Measurements from ENCODE around the gene SDCCAG8.

The SDCCAG8 gene

GRCh38 chr1:243420016-243420945 lies 164.4 kb downstream of the SDCCAG8 start:
- DNase-seq (ENCODE audit: low read depth in 3 of 3), result no peak

GRCh38 chr1:243420946-243421685 lies 165.3 kb downstream of the SDCCAG8 start:
- no peak for DNase-seq (ENCODE audit: low read depth in 3 of 3)

- peak; percentile 15 to 36 (median 20) for DNase-seq (ENCODE audit: low read depth in 3 of 3)
Measured at GRCh38 chr1:243421784-243422183, 165.9 kb downstream of the SDCCAG8 start.

GRCh38 chr1:243422362-243422761 lies 166.5 kb downstream of the SDCCAG8 start:
- DNase-seq (ENCODE audit: low read depth in 3 of 3), result no peak

GRCh38 chr1:243428084-243428483 lies 172.2 kb downstream of the SDCCAG8 start:
- DNase-seq (ENCODE audit: low read depth in 3 of 3), result no peak

- DNase-seq (ENCODE audit: low read depth in 3 of 3), result no peak
Measured at GRCh38 chr1:243428617-243429342, 172.9 kb downstream of the SDCCAG8 start.

GRCh38 chr1:243431591-243431990 lies 175.8 kb downstream of the SDCCAG8 start:
- DNase-seq (ENCODE audit: low read depth in 3 of 3), result no peak

GRCh38 chr1:243432136-243432535 lies 176.3 kb downstream of the SDCCAG8 start:
- no peak for DNase-seq (ENCODE audit: low read depth in 3 of 3)

GRCh38 chr1:243433737-243434370 lies 178.0 kb downstream of the SDCCAG8 start:
- no peak for DNase-seq (ENCODE audit: low read depth in 3 of 3)

GRCh38 chr1:243434594-243434993 lies 178.8 kb downstream of the SDCCAG8 start:
- DNase-seq (ENCODE audit: low read depth in 3 of 3), result no peak

- DNase-seq (ENCODE audit: low read depth in 3 of 3), result no peak
Measured at GRCh38 chr1:243435836-243436235, 180.0 kb downstream of the SDCCAG8 start.

GRCh38 chr1:243438146-243438545 lies 182.3 kb downstream of the SDCCAG8 start:
- no peak for DNase-seq (ENCODE audit: low read depth in 3 of 3)

- no peak for DNase-seq (ENCODE audit: low read depth in 3 of 3)
Measured at GRCh38 chr1:243438815-243439214, 183.0 kb downstream of the SDCCAG8 start.

- DNase-seq (ENCODE audit: low read depth in 3 of 3), result no peak
Measured at GRCh38 chr1:243440406-243440805, 184.6 kb downstream of the SDCCAG8 start.

GRCh38 chr1:243441601-243442000 lies 185.8 kb downstream of the SDCCAG8 start:
- no peak for DNase-seq (ENCODE audit: low read depth in 3 of 3)

- DNase-seq (ENCODE audit: low read depth in 3 of 3), result no peak
Measured at GRCh38 chr1:243443557-243443956, 187.7 kb downstream of the SDCCAG8 start.

- DNase-seq (ENCODE audit: low read depth in 3 of 3), result no peak
Measured at GRCh38 chr1:243447347-243447746, 191.5 kb downstream of the SDCCAG8 start.

- DNase-seq (ENCODE audit: low read depth in 3 of 3), result no peak
Measured at GRCh38 chr1:243447844-243448243, 192.0 kb downstream of the SDCCAG8 start.

GRCh38 chr1:243449373-243449772 lies 193.5 kb downstream of the SDCCAG8 start:
- no peak for DNase-seq (ENCODE audit: low read depth in 3 of 3)

- no peak for DNase-seq (ENCODE audit: low read depth in 3 of 3)
Measured at GRCh38 chr1:243452092-243452491, 196.3 kb downstream of the SDCCAG8 start.

GRCh38 chr1:243454328-243454997 lies 198.6 kb downstream of the SDCCAG8 start:
- DNase-seq (ENCODE audit: low read depth in 3 of 3), result no peak
